Kidney tubule cell (primary cell): ENCODE measurements around the gene TUBB1.
"Not testable (repeated sequence)": the region's sequence is repeated elsewhere in the genome, so short reads cannot be mapped to it uniquely, and the experiment has no call there.

ENCODE experiments used
- DNase-seq: peaks from one replicate; pipeline ENCODE4 v3.0.0-alpha.2; 2018; ENCODE audit warnings: low spot score

Gene TUBB1

DNA sequence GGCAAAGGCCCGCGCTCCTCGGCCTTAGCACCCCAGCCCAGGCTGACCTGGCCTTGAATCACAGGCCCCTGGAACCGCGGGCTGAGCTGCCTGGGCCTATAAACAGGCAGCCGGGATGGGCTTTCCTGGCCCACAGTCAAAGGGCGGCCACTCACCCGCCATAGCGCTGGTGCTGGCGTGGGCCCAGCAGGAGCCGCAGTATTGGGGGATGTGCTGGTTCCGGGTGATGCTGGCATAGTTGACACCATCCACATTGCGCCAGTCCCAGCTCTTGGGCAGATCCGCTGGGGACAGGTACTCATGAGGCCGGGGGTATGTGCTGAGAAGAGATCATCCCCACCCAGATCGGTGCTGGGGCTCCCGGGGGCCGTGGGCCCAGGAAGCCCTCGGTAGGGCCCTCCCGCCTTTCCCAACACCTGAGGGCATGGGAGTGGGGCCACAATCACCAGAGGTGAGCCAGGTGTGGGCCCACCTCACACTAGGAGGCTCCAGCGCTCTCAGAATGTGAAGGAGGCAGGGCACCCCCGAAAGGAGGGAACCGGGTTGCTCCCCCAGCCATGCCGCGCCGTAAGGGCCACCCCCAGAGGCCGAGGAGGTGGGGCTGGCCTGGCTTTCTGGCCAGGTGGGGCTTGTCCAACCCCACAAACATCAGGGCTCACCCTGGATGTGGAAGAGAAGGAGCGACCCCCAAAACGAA lies 12.9 kb upstream of the TUBB1 start:
- DNase-seq: peak; percentile 43

DNA sequence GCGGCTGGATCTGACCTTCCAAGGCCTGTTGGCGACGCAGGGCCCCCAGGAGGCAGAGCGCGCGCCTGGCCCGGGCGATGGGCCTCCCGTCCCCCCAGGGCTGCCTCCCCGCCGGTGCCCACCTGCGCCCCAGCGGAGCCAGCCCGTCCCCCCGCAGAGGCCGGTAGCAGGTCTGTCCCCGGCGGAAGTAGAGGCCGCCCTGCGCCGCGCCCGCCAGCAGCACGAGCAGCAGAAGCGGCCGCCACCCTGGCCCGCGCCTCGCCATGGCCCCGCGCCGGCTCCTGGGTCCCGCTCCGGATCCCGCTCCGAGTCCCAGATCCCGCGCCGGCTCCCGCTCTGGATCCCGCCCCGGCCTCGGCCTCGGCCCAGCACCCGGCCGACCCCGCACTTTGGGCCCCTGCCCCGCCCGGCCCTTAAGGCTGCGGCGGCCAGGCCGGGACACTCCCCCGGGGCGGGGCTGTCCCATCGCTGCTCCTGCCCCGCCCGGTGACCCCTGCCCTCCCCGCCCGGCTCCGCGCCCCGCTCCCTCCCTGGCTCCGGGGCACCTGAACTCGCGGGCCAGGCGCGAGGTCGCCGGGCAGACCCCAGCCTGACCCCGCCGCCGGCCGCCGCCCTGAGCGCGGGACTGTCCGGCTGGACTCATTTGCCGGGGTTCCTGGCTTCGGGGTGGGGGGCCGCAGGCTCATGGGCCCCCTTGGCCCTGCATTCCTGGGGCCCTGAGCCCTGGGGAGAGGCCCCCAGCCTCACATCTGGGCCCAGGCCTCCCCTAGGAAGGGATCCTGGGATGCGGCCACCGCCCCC lies 12.2 kb upstream of the TUBB1 start, which contains the start of gene CTSZ:
CTSZ (minus strand) TSS at position 391 of the 801 bp plus-strand sequence; CDS start at position 265, 126 bp downstream.
- DNase-seq: peak; percentile 68

DNA sequence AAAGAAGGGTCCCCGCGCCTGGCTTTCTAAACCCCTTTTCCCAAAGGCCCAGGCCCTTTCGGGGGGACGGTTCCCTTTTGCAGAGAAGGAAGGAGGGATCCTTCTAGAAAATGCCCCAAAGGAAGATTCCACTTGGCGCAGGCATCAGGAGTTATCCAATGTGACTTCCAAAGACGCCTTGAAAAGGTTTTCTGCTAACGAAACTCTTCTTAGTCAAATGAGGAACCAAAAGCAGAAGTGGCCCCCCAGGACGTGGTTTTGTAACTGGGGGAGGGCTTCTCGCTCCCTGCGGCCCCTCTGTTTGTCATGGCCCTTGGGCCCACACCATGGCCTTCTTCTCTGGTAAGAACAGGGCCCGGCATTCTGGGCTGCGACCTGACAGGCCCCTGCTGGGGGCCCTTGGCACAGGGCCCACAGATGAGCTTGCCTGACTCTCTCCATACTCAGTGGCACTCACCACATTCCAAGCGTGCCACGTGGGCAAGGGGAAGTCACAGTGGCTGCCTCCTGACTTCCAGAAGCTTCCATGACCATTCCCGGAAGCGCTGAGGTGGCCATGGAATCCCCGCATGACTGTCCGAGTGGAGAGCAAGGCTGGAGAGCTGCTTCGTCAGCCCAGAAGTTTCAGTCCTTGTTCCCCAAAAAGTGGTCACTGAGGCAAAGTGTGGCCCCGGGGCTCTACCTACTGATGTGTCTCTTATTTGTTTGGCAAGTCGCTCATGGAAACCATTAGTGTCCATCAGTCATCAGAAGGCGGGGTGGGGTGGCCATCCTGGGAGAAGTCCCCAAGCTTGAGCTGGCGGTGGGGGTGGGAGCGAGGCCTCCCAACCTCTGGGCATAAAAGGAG lies 11.3 kb upstream of the TUBB1 start:
- DNase-seq: peak; percentile 91

DNA sequence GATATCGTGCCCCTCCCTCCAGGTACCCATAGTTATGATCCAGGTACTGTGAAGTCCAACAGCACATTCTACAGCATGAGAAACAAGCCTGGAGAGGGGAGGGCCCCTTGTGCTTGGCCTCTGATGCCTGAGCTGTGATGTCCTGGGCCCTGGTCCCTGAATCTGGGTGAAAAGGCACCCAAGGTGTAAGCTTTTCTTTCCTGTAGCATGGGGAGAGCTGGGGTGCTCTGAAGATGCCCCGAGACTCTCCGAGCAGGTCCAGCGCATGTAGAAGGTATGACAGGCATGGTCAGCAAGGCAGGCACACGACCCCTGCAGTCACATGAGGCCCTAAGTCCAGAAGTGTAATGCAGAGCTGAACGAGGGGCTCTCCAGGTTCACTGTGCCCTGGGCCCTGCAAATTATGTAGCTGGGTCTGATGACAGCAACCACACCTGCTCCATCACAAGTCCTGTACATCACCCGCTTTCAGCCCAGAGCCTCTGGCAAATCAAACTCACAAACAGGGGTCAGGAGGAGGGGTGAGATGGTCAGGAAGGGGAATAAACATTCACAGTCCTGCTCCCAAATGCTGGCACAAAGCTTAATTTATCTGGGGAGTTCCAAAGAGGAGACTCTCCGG lies 10.4 kb upstream of the TUBB1 start:
- no peak for DNase-seq

DNA sequence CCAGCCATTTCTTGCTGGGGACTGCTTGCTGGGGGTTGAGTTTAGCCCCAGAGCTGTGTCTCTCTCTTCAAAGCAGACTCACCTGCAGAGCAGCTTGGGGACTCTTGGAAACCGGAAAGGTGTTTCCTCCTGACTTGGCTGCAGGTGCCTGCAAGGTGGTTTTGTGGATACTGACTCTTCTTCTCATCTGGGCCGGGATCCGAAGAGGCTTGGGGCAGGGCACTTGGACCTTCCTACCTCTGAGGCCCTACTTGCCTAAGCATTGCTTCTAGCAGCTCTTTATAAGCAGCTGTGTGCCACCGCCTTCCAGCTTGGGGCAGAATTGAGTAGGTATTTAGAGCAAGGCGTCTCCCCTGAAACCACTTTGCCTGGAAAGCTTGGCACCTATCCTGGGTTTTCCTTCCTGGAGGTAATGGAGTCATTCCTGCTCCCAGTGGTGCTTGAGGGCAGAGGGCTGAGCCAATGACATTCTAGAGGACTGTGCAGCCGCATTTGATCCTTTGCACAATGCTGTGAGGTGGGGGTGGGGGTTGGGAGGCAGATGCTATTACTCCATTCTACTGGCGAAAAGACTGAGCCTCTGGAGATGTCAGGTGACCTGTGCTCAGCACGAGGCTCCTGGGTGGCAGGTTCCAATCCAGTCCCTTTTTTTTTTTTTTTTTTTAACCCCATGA lies 8.8 kb upstream of the TUBB1 start:
- peak; percentile 61 for DNase-seq

DNA sequence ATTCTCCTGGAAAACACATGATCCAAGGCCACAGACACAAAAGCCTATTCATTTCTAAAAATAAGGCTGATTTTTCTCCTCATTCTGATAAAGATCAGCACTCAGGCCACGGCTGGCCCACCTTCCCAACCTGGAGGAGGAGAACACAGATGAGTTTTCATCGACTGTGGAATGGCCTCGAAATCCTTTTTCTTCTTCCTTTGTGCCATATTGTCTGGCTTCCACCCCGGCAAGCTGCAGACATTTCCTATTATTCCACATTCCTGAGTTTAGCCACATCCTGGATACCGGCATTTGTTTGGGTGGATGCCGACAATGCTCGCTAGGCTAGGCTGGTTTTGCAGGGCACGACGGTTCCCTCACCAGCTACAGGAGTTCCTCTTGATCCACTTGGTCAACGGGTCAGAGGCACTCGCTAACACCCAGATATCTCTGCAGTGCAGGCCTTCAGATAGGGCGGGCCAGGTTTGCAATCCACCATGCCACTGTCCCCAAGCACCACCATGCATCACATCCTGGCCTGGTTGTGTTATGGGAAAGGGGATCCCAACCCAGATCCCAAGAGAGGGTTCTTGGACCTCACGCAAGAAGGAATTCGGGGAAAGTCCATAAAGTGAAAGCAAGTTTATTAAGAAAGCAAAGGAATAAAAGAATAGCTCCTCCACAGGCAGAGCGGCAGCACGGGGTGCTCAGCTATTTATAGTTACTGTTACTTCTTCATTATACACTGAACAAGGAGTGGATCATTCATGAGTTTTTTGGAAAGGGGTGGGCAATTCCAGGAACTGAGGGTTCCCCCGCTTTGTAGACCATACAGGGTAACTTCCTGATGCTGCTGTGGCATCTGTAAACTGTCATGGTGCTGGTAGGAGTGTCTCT lies 8.0 kb upstream of the TUBB1 start:
- DNase-seq: peak; percentile 91

DNA sequence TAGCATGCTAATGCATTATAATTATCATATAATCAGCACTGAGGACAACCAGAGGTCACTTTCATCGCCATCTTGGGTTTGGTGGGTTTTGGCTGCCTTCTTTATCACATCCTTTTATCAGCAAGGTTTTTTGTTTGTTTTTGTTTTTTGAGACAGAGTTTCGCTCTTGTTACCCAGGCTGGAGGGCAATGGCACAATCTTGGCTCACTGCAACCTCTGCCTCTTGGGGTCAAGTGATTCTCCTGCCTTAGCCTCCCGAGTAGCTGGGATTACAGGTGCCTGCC lies 7.4 kb upstream of the TUBB1 start:
- DNase-seq: not testable (repeated sequence)

DNA sequence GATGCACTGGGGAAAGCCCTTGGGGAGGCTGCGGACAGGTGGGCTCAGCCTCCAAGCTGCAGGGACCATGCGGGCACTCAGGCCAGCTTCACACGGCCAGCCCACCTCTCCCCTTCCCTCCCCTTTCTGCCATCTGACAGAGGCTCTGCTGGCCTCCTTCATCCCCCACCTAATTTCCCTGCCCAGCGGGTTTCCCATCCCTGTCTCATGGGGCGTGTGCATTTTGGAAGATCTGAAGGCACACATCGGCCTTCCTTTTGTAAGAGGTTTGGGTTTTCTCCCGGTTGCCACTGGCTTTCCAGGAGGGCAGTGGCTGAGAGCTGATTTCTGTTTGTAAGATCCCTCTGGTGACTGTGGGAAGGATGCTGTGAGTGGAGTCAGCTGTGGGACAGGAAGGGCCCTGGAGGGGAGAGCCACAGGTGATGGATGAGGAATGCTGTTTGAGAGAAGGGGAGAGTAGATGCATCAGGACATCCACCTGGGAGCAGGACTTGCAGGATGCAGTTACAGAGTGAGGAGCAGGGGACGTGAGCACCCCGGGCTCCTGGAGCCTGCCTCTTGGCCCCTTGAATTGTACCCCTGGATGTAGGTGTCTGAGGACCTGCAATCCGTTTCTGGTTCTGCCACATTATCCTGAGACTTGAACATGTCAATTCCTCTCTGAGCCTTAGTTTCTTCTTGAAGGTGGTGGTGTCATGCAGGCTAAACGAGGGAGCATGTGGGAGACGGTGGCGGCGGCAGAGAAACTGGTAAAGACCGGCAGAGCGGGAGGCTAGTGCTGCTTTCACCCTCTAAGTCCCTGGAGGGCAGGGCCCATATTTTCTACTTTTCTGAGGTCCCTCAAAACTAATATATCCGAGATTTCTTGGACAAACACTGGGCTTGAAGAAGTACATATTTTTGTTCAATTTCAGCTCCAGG lies 5.9 kb upstream of the TUBB1 start:
- DNase-seq: no peak

DNA sequence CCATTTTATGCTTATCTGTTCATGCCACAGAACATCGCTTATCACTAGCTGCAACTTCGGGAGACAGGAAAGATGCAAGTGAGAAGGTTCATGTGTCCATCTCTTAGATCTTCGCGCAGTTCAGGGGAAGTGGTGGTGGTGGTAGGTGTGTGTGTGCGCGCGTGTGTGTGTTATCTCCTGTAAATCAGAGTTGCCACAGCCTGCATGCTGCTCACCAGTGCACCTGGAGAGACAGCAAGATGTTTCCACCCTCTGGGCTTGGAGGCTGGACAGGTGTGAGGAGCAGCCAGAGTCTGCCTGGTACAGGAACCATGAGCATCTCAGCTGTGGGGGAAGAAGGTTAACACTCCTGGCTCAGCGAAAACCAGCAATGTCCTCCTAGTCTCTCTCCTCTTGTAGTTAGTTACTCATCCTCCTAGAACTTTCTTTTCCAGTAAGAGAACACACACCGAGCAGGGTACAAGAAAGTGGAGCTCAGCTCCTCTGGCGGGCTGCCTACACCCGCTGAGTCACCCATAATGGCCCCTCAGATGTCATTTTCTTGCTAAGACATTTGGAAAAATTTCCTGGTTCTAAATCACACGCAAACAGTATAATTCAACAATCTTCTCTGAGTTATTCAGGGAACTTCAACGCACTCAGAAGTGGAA lies 5.1 kb upstream of the TUBB1 start:
- DNase-seq: peak; percentile 19

DNA sequence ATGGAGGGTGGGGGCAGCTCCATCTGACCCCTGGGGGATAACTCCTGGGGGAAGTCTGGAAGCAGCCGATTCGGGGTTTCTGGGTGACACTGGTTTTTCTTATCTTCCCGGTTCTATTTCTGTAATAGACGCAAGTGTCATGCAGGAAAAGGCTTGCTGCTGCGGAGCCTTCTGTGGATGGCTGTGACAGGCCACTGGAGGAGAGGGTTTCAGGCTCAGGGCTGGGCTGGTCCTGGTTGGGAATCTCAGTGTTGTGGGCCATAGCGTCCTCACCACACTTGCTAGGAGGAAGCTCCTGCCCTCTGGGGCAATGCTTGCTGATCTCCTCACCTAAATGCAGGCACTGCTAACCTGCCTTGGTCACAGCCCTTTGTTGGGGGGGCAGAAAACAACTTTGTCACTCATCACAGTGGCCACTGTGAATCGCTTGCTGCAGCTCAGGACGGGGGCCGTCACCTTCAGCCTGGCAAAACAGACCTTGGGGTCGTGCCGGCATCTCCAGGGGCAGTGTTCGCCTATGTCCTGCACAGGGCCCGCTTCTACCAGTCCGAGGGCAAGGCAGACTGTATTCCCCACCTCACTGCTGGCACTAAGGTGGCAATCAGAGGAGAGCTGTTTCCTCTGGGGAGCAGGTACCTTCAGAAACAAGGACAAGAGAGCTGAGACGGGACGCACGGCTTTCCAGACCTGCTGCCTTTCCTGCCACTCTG lies 4.4 kb upstream of the TUBB1 start:
- DNase-seq: no peak

DNA sequence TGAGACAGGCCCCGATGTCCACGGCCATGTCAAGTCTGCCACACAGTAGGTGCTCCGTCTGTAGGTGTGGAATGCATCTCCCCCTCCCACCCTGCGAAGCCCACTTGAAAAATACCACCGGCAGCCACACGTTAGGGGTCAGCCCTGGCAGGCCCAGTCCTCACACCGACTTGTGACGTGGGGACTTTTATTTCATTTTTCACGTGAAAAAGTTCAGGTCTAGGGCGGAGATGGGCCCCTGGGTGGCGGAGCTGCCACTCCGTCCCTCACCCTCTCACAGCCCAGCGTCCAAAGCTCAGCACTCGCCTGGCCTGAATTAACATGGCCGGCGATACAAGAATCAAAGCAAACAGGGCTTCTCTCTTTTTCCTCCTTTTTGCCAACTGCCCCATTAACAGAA lies 3.8 kb upstream of the TUBB1 start:
- DNase-seq: no peak

DNA sequence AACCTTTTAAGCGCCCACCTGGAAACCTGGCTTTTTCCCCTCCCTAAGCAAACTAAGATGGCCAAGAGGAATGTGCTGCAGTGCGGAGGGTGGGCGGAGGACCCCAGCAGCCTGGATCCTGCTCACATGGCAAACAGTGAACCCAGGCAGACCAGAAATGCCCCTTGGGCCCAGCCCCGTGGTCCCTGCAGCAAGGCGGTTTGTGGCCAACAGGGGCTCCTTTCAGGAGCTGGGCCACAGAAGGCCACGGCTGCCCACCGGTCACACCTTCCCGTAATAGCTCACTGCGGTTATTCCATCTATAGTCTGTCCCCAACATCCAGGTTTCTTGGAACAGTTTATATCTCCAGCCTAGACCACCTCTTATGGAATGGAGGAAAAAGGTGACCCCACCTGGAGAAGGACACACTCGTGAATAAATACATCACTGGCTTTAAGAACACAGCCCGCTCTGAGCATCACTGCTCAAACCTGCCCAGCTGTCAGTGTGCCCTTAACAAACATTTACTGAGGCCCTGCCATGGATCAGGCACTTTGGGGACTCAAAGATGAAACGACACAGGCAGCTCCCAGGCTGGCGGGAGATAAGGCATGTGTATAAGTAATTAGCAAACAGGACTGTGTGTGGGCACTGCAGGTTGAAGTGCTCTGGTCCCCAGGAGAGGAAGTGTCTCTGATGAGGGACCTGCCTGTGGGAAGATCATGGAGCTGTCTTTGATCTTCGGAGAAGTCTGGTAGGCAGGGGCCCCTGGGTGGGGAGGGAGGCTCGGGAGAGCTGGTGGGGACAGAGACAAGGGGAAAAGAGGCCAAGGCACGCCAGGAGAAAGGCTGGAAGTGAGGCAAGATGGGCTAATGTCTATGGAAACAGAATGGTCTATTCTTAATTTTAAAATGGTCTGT lies 3.2 kb upstream of the TUBB1 start:
- DNase-seq: no peak

DNA sequence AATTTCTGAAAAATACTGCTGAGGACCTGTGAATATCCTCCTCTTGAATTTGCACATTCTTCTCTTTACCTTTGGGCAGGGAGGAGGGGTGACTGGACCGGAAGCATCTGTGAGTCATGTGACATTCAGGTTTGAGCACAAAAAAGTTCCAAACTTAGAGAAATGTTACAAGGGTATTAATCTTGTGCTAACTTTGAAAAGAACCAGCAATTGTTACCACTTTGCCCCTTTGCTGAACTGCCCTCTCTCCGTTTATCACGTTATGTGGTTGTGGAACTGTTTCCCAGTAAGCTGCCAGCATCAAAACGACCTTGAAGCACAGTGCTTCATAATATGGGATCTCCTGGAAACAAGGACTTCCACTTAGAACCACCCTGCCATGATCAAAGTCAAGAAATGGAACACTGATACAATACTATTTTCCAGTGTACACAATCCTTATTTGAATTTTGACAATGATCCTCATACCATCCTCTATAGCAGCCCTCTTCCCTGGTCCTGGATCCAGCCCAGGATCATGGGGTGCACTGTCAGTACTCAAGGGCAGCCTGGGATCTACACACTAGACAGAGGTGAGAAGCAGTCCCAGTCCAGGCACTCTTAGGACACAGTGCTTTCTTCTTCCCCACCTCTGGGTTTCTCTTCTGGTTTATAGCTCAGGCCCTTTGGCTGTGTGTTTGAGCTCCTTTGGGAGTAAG lies 2.3 kb upstream of the TUBB1 start:
- DNase-seq: peak; percentile 27

DNA sequence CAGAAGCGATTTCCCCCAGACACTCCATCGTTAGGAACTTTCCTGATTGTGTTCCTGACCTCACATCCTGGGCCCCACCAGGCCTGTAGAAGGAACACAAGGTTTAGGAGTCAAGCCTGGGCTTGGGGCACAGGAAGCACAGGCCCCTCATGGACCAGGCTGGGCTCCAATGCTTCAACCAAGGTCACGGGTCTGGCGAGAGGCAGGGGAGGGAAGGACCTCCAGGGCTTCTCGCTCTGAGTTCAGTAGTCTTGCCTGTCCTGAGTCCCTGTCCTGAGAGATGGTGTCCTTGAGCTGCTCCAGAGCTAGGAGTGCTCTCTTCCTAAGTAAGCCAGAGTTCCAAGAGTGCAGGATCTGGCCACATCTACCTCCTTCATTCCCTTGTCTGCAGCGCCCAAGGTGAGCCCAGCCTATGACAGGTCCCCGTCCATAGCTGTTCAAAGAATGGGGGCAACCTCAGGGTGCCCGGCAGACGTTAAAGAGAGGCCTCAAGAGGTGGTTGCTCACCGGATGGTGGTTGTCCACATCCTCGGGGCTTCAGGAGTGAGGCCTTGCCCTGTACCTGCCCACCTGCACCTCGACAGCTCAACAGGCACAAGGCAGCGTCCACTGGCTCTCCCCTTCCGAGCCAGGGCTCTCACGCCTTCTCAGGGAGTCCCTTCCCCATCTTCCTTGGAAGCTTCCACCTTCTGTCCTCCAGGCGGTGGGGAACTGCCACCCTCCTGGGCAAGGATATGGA lies 1.6 kb upstream of the TUBB1 start:
- DNase-seq: no peak

DNA sequence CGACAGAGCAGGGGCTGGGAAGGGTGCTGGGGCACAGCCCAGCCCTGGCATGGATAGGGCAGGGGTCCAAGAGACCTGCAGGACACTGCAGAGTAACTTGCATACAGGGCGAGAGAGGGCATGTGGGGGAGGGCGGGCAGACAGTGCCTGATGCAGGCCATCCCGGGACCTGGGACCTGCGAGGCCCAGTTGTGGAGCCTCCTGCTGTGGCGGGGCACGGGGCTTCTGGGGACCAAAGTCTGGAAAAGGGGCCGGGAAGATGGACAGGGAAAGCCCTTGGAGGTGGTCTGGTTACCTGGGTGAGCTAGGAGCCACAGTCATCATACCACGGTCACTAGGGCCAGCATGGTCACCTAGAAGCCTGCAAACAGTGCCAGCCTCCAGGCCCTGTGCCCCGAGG lies 412 bp upstream of the TUBB1 start:
- DNase-seq: no peak

DNA sequence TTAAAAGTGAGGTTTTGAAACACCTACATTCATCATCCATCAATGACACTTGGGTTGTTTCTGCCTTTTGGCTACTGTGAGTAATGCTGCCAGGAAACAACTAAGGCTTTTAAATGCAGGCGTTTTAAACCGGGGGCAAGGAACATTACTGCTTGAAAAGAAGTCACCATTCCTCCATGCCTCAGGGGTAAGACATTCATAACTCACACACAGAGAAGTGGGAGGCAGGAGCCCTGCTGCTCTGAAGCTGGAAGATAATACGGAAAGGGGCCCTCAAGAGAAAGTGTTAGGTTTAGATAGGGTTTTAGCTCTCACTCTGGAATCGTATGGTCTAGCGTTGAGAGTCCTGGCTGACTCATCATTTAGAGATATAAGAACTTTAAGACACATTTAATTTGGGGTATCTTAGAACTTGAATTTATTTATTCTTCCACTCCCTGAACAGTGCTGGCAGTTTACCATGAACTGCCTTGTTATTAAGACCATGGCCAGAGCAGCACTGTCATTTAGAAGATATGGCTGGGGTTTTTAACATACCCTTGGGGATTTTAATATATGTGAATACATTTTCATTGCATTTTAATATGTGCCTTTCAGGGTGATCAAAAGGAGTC lies 1.8 kb downstream of the TUBB1 start:
- DNase-seq: peak; percentile 19
